Uterus (tissue), 4 donors: ENCODE results near the gene ZFTA. TPM values are rescaled to one million over a fixed set of nuclear protein-coding genes. Genes with fewer than 3 reads are reported as not detected.

Source experiments
- DNase-seq, 2 donors: peaks; one replicate each; pipeline ENCODE4 v3.0.0-alpha.2; 2019 to 2020
- H3K27ac ChIP-seq, 2 donors: fragments of 200-600 bp; sonication (generic); 1 replicate in 1 of 2; 2 replicates in 1 of 2; pipeline ENCODE4 v1.5.1; 2016 to 2018
- H3K27me3 ChIP-seq, 2 donors: fragments of 200-600 bp; sonication (generic); one replicate each; pipeline ENCODE4 v1.5.1; 2018 to 2019; ENCODE audit warnings: control low read depth in 1 of 2
- H3K36me3 ChIP-seq, 2 donors: fragments of 200-600 bp; sonication (generic); one replicate each; pipeline ENCODE4 v1.5.1; 2019; ENCODE audit warnings: control low read depth in 1 of 2
- H3K4me1 ChIP-seq, 2 donors: fragments of 200-600 bp; sonication (generic); one replicate each; pipeline ENCODE4 v1.5.1; 2018 to 2019; ENCODE audit warnings: control low read depth in 1 of 2
- H3K4me3 ChIP-seq, 2 donors: fragments of 200-600 bp; sonication (generic); 1 replicate in 1 of 2; 2 replicates in 1 of 2; pipeline ENCODE4 v1.5.1; 2018 to 2019; ENCODE audit warnings: mild to moderate bottlenecking in 1 of 2
- H3K9me3 ChIP-seq, 2 donors: fragments of 200-600 bp; sonication (generic); one replicate each; pipeline ENCODE4 v1.5.1; 2019; ENCODE audit warnings: control low read depth in 1 of 2
- CTCF ChIP-seq, 4 experiments: fragments of 200-600 bp in 2 of 4; fragments of 450-650 bp in 2 of 4; sonication (generic) in 2 of 4; IDR thresholded peaks; one replicate each; pipeline ENCODE4 v1.5.1; 2016 to 2019; ENCODE audit warnings: antibody characterized with exemption in 4 of 4, mild to moderate bottlenecking in 2 of 4, moderate library complexity in 1 of 4
- POLR2A ChIP-seq, 2 donors: fragments of 450-650 bp; IDR thresholded peaks; one replicate each; pipeline ENCODE4 v1.6.1; 2016; ENCODE audit warnings: antibody characterized with exemption in 2 of 2, mild to moderate bottlenecking in 1 of 2, moderate library complexity in 1 of 2
- intact Hi-C: fragments of 100-400 bp; cut with DNase I; formaldehyde crosslinking; loops from one replicate; pipeline ENCODE4 v1.15.1; 2023; ENCODE audit warnings: low total_unique reads
- small RNA-seq: library from RNA; depleted of rRNA; stranded (forward); fragments of <200 nt; gene quantifications from one replicate; pipeline ENCODE3, GENCODE V24; 2016
- total RNA-seq, 4 donors: library from RNA; depleted of rRNA in 3 of 4; stranded (reverse); fragments of >200 nt in 3 of 4; gene quantifications; one replicate each; pipeline versions ENCODE4 v1.1.0 to v1.2.4, GENCODE V29; 2014 to 2023
- donor health status: DM: yes; HTN: yes; CAD: no.

ZFTA gene
- total RNA-seq, 4 donors from 2014 or later = 19.7 to 61.5 (median 48.4) TPM

GRCh38 chr11:63736864-63737263 lies 31.7 kb downstream of the ZFTA start:
- Histone ChIP-seq H3K9me3 (no peaks in the 10 kb centered on the region), H3K27me3 (no peaks in the 10 kb centered on the region), H3K4me3 (no peak overlapping the region), H3K4me1 (no peaks in the 10 kb centered on the region), H3K36me3 (no peaks in the 10 kb centered on the region), H3K27ac (no peak overlapping the region)
- DNase-seq = no peak
- intact Hi-C loops = no loop called here
- TF ChIP-seq POLR2A (IDR thresholded peaks at IDR 0.05) (no peak), CTCF (IDR thresholded peaks at IDR 0.05) (no peak)

DNA sequence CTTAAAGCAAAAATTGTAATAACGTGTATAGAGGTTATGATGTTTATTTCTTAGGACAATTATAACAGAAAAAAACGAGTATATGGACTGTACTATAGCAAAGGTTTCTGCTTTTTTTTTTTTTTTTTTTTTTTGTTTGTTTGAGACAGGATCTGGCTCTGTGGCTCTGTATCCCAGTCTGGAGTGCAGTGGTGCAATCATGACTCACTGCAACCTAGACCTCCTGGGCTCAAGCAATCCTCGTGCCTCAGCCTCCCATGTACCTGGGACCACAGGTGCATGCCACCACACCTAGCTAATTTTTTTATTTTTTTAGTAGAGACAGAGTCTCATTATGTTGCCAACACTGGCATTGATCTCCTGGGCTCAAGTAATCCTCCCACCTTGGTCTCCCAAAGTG lies 39.2 kb downstream of the ZFTA start:
- no peaks in the 10 kb centered on the region for H3K27me3 ChIP-seq
- intact Hi-C loops = no loop called here

GRCh38 chr11:63720611-63721010 lies 48.0 kb downstream of the ZFTA start:
- Histone ChIP-seq H3K36me3 (no peaks in the 10 kb centered on the region), H3K4me1 (no peaks in the 10 kb centered on the region), H3K4me3 (no peak overlapping the region), H3K9me3 (no peaks in the 10 kb centered on the region), H3K27me3 (no peaks in the 10 kb centered on the region), H3K27ac (no peak overlapping the region)
- TF ChIP-seq POLR2A (IDR thresholded peaks at IDR 0.05) (no peak), CTCF (IDR thresholded peaks at IDR 0.05) (no peak)
- intact Hi-C loops = no loop called here
- no peak for DNase-seq

More for the DNA sequence above, 39.2 kb downstream of the ZFTA start:
- DNase-seq = no peak
- Histone ChIP-seq H3K27ac (no peak overlapping the region), H3K36me3 (no peaks in the 10 kb centered on the region), H3K4me1 (no peaks in the 10 kb centered on the region), H3K4me3 (no peak overlapping the region), H3K9me3 (no peaks in the 10 kb centered on the region)
- TF ChIP-seq CTCF (IDR thresholded peaks at IDR 0.05) (no peak), POLR2A (IDR thresholded peaks at IDR 0.05) (no peak)

GRCh38 chr11:63719987-63720386 lies 48.6 kb downstream of the ZFTA start:
- H3K36me3 ChIP-seq = no peaks in the 10 kb centered on the region
- H3K27ac ChIP-seq = no peak overlapping the region
- H3K4me3 ChIP-seq = no peak overlapping the region
- no peaks in the 10 kb centered on the region for H3K27me3 ChIP-seq
- TF ChIP-seq CTCF (IDR thresholded peaks at IDR 0.05) (no peak), POLR2A (IDR thresholded peaks at IDR 0.05) (no peak)
- intact Hi-C loops = no loop called here
- no peak for DNase-seq
- no peaks in the 10 kb centered on the region for H3K4me1 ChIP-seq
- no peaks in the 10 kb centered on the region for H3K9me3 ChIP-seq

DNA sequence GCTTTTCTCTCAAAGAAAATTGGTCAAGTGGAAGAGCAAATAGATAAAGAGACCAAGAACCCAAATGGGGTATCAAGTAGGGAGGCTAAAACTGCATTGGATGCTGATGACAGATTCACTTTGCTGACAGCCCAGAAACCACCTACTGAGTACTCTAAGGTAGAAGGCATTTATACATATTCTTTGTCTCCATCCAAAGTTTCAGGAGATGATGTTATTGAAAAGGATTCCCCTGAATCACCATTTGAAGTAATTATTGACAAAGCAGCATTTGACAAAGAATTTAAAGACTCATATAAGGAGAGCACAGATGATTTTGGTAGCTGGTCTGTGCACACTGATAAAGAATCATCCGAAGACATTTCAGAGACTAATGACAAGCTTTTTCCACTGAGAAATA lies 49.6 kb downstream of the ZFTA start:
- TF ChIP-seq POLR2A (IDR thresholded peaks at IDR 0.05) (no peak), CTCF (IDR thresholded peaks at IDR 0.05) (no peak)
- Histone ChIP-seq H3K36me3 (no peaks in the 10 kb centered on the region), H3K27ac (no peak overlapping the region), H3K27me3 (no peaks in the 10 kb centered on the region), H3K9me3 (no peaks in the 10 kb centered on the region), H3K4me1 (no peaks in the 10 kb centered on the region), H3K4me3 (no peak overlapping the region)
- DNase-seq = no peak
- intact Hi-C loops = no loop called here

Small RNAs within 50 kb of the gene (small RNA-seq; reads per million reads assigned to genes)
- gene RN7SL596P = not detected

Other genes starting within 250 kb of the ZFTA start
- 10 to 100 TPM in 3 of 4 donors, 1 to 10 TPM in 1; 3.6 to 30.3 (median 22.9) TPM for gene PLAAT4, start 232.0 kb downstream of the ZFTA start, total RNA-seq
- gene PLAAT2, start 205.4 kb downstream of the ZFTA start, total RNA-seq = not detected
- 10 to 100 TPM; 10.0 to 32.3 (median 14.0) TPM for gene PLAAT3, start 154.3 kb downstream of the ZFTA start, total RNA-seq
- gene ATL3, start 97.4 kb downstream of the ZFTA start, total RNA-seq = 100 to 1,000 TPM in 1 of 4 donors, 10 to 100 TPM in 3; 49.4 to 158 (median 87.6) TPM
- gene RTN3, start 87.3 kb downstream of the ZFTA start, total RNA-seq = 10 to 100 TPM; 52.5 to 86.8 (median 63.9) TPM
- gene SPINDOC, start 44.7 kb upstream of the ZFTA start, total RNA-seq = 10 to 100 TPM in 2 of 4 donors, 1 to 10 TPM in 2; 1.3 to 28.7 (median 10.6) TPM
- 10 to 100 TPM in 3 of 4 donors, 1 to 10 TPM in 1; 6.9 to 36.5 (median 17.7) TPM for gene MARK2, start 70.3 kb upstream of the ZFTA start, total RNA-seq
- 10 to 100 TPM in 1 of 4 donors, 1 to 10 TPM in 1, not detected in 2; 5.8 to 11.8 TPM for gene RCOR2, start 148.4 kb upstream of the ZFTA start, total RNA-seq
- 10 to 100 TPM in 2 of 4 donors, 1 to 10 TPM in 2; 2.1 to 17.8 (median 9.2) TPM for gene NAA40, start 170.2 kb upstream of the ZFTA start, total RNA-seq
- gene COX8A, start 205.8 kb upstream of the ZFTA start, total RNA-seq = 100 to 1,000 TPM in 3 of 4 donors, 10 to 100 TPM in 1; 41.0 to 359 (median 139) TPM
- 10 to 100 TPM; 29.5 to 54.6 (median 45.8) TPM for gene OTUB1, start 217.7 kb upstream of the ZFTA start, total RNA-seq